ENCODE measurements around the gene MBNL2. TPM values are rescaled to one million over a fixed set of nuclear protein-coding genes. Genes with fewer than 3 reads are reported as not detected.

MBNL2 gene
- polyA plus RNA-seq, 4 donors, result 59.5 to 70.3 (median 67.7) TPM

DNA sequence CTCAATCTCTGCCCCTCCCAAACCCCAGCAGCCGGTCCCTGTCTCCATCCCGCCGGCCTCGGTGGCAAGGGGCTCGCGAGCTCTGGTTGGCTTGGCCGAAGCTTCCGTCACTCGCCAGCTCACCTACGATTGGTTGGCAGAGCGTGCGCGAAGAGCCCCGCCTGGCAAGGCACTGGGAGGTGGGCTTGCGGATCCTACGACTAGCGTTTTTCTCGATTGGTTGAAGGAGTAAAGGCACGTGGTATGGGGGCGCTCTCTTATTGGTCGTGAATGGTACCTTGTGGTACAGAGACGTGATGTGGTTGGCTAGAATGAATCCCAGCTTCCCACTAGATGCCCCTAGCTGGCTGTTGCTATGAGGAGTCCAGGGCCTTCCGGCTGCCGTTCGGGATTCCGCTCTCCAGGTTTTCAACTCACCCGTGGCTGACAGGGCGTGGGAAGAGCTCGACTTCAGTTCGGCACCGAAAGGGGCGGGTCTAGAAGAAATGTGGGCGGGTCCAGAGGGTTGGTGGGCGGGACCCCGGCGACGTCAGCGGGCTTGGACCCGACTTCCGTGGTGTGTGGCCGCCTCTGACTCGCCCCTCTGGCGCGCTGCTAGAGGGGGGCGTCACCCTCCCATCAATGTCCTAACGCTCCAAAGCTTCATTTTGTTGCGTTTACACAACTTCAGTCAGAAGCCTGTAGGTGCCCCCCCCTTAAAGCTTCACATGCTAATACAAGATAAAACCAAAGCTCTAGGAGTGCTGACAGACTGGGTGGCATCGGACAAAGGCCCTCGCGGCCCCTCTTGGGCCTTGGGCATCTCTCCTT, 211.0 kb downstream of the MBNL2 start:
- peak; percentile 99 for DNase-seq (ENCODE audit: low read depth in 4 of 4, low spot score in 3 of 4)

DNA sequence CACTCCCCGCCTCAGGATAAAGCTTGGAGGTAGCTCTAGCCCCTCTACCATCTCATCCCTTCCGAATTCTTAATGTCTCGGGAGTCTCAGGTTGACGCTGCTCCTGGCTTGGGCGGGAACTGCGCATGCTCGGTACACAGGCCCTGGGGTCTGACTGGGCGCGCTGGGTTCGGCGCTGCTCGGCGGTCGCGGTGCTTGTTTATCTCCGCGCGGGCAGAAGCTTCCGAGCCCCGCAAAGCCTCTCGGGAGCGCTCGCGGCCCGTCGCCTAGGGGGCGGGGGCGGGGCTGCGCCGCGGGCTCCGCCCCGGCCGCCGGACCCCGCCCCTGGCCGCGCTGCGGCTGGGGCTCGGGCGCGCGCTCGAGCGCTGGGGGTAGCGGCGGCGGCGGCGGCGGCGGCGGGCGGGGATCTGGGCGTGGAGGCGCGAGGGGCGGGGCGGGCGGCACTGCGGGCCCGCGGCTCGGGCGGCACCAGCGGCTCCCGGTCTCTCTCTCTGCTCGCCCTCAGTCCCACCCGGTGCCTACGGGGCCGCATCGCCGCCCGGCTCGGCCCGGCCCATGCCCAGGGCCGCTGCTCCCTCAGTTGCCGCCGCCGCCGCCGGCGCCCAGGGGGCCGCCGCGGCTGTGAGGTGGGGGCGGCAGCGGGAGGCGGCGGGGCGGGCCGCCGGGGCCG, 211.7 kb downstream of the MBNL2 start, which contains the start of gene RAP2A:
Gene RAP2A, plus strand, starts transcription at position 443 of the 670 bp plus-strand sequence. CDS start 302 bp downstream, outside the sequence.
- peak; percentile 77 to 82 (median 81) for DNase-seq (ENCODE audit: low read depth in 4 of 4, low spot score in 3 of 4)

DNA sequence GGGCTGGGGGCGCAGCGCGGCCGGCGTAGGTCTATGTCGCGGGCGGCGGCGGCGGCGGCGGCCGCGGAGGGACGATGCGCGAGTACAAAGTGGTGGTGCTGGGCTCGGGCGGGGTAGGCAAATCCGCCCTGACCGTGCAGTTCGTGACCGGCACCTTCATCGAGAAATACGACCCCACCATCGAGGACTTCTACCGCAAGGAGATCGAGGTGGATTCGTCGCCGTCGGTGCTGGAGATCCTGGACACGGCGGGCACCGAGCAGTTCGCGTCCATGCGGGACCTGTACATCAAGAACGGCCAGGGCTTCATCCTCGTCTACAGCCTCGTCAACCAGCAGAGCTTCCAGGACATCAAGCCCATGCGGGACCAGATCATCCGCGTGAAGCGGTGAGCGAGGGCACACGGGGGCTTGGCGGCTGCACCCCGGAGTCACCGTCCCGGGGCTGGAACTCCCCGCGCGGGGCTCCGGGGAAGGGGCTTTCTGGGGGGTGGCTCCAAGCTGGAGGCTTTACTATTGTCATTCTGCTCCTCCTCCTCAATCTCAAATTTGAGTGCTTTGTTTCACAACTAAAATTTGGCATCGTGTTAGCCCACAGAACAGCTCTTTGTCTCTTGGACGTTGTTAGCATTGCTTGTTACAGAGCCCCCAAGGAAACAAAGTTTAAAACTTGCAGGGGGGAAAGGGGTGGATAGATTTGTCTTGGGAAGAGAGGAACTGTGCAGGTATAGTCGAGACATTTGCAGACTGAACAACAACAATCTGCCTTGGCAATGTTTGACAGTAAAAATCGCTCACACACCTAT, 212.5 kb downstream of the MBNL2 start:
- DNase-seq (ENCODE audit: low read depth in 4 of 4, low spot score in 3 of 4), result peak in 2 of 4 donors; percentile 25 to 66

DNA sequence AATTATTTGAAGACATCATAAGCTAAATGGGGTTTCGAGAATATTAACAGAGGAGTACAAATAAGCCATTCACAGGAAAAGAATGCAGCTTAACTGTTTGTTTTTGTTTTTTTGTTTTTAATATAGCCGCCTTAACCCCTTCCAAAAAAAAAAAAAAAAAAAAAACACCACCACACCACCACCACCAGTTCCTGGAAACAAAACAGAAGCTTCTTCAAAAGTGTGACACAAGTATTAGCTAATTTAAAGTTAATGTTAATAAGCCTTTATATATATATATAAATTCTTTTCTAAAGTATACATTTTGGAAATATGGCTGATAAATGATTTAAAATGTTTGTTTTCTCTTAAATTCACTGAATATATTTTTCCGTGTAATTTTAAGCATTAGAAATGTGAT, 213.2 kb downstream of the MBNL2 start:
- peak in 1 of 4 donors; percentile 12 for DNase-seq (ENCODE audit: low read depth in 4 of 4, low spot score in 3 of 4)

DNA sequence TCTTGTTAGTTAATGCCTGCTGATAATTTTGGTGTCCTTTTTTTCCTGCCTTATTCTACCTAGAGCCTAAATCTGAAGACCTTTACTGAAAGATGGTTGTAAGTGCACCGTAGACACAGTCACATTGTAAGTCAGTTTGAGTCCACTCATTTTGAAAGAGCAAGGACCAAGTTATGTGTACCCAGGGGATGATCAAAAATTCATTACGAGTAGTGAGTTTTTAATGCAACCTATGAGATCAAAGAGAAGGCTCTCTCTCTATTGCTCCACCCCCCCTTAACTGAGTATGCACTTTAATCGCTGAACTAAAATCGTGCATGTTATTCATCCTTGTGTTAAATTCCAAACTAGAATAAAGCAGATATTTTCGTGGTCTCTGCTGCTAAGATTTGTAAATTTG, 213.7 kb downstream of the MBNL2 start:
- DNase-seq (ENCODE audit: low read depth in 4 of 4, low spot score in 3 of 4), result peak in 1 of 4 donors; percentile 7

DNA sequence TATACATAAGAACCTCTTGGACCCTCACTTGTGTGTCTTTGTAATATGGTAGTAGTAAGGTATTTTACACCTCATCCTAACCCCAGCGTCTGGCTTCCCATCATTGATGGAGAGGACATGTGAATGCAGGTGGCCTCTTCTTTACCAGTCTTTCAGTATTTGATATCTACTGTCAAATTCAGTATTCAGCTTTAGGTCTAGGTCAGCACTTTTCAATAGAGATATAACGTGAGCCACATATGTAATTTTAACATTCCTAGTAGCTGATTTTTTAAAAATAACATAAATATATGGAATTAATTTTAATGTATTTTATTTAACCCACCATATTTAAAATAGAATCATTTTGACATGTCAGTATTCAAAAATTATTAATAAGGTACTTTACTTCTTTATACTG, 214.7 kb downstream of the MBNL2 start:
- no peak for DNase-seq (ENCODE audit: low read depth in 4 of 4, low spot score in 3 of 4)

DNA sequence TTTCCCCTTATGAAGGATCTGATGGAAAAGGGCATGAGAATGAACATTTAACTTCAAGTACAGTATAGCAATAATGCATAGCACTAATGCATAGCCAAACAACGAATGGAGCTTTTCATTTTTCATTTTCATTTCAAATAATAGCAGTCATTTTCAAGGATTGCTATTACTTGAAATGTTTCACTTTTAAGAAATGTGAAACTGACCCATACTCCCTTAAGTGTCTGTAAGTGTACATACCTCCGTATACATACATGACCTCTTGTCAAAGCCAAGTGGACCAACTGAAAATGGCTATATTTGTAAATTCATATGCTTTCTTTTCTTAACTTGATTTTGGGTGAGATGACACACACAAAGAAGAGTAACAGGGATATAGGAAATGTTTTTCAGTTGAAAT, 215.6 kb downstream of the MBNL2 start:
- DNase-seq (ENCODE audit: low read depth in 4 of 4, low spot score in 3 of 4), result no peak

DNA sequence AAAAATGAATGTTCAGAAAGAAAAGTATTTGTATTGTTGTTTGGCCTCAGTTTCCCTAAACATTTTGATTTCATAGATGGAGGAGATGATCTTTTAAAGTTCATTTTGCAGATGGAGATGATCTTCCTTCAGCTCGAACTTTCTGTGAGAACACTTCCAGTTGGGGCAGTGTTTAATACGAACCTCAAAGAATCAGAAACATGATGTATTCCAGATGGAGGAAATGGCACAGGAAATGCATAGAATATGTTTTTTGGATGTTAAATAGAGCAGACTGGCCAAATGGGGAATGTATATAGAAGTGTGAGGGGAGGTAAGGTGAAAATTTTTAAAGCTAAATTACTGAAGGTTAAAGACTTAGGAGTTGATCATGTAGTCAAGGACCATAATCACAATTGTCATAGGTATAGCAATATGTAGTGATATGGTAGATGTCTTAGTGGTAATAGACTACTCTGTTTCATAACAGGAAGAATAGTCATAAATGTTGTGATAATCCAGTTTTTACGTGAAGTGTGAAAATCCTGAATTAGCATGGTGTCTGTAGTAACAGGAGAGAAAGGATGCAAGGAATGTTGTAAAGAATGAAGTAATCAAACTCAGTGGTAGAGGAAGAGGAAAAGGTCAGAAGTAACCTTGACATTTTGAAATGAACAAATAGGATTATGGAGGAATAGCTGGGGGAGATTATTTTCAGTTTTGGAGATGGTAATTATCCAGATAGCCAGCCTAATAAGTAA, 216.9 kb downstream of the MBNL2 start:
- no peak for DNase-seq (ENCODE audit: low read depth in 4 of 4, low spot score in 3 of 4)

- no peak for DNase-seq (ENCODE audit: low read depth in 4 of 4, low spot score in 3 of 4)
Measured at GRCh38 chr13:97440598-97441170, 218.6 kb downstream of the MBNL2 start.

GRCh38 chr13:97441368-97441767, 219.2 kb downstream of the MBNL2 start:
- DNase-seq (ENCODE audit: low read depth in 4 of 4, low spot score in 3 of 4), result no peak

Other genes starting within 250 kb of the MBNL2 start
- gene OXGR1, start 227.9 kb upstream of the MBNL2 start, polyA plus RNA-seq (ENCODE audit: insufficient read length in 4 of 4), result 1 to 10 TPM; 3.6 to 4.8 (median 4.3) TPM
- 10 to 100 TPM; 34.3 to 46.9 (median 45.3) TPM for gene RAP2A, start 211.8 kb downstream of the MBNL2 start, polyA plus RNA-seq (ENCODE audit: insufficient read length in 4 of 4)

All from right renal pelvis (tissue), 4 donors.